SK-N-SH treated with all-trans-retinoic acid at 6 μM for 48 hours (cell line): ENCODE data around the gene GRAMD2A.

Experiments
- CSRNP3 ChIP-seq: fragments of 250-450 bp; sonication (Bioruptor Pico); IDR thresholded peaks from 2 replicates; pipeline ENCODE4 v1.5.1; 2021; ENCODE audit warnings: mild to moderate bottlenecking, moderate library complexity
- ISL1 ChIP-seq: fragments of 250-450 bp; sonication (Bioruptor Pico); IDR thresholded peaks from 2 replicates; pipeline ENCODE4 v2.1.2; 2022; ENCODE audit warnings: mild to moderate bottlenecking, moderate library complexity
- OSR1 ChIP-seq: fragments of 250-450 bp; sonication (Bioruptor Pico); IDR thresholded peaks from 2 replicates; pipeline ENCODE4 v1.8.0; 2022; ENCODE audit warnings: moderate library complexity, mild to moderate bottlenecking, inconsistent platforms
- ZFP3 ChIP-seq: fragments of 250-450 bp; sonication (Bioruptor Pico); IDR thresholded peaks from 2 replicates; pipeline ENCODE4 v1.5.0; 2020; ENCODE audit warnings: mild to moderate bottlenecking, moderate library complexity

DNA sequence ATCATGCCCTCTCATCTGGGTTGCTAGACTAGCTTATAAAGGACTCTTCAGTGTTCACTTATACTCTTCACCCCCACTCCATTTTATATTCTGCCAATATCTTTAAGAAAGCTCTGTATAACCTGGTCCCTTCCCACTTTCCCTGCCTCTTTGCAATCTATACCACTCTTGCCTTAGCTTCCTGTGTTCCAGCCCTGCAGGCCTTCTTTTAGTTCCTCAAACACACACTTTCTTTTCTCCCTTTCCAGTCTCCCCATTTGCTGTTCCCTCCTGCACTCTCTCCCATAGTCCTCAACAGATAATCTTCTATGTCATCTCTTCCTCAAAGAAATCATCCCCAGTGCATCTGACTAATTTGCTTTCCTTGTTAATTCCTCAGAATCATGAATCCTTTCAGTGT is 50.7 kb downstream of the GRAMD2A start:
- TF ChIP-seq ISL1 (no peak), ZFP3 (CRISPR knock-in tag) (no peak), OSR1 (CRISPR knock-in tag) (no peak), CSRNP3 (CRISPR knock-in tag) (no peak)
